Right cardiac atrium (tissue), 5 donors: ENCODE measurements around the gene ANKRD50. TPM values are rescaled to one million over a fixed set of nuclear protein-coding genes. Genes with fewer than 3 reads are reported as not detected.

Source experiments
- ATAC-seq, 2 donors: fragments of 200-7000 bp; cut with Tn5 transposase; one replicate each; pipeline versions ENCODE4 v1.8.0 to v1.9.1; 2020; ENCODE audit warnings: moderate library complexity in 2 of 2, mild to moderate bottlenecking in 1 of 2
- DNase-seq, 3 donors: peaks; one replicate each; pipeline ENCODE4 v3.0.0-alpha.2; 2020
- H3K27ac ChIP-seq: one replicate; pipeline ENCODE4 v1.5.1; 2013; ENCODE audit warnings: mild to moderate bottlenecking, low read length, control low read depth, moderate library complexity
- H3K27me3 ChIP-seq: one replicate; pipeline ENCODE4 v1.6.1; 2013; ENCODE audit not compliant: control insufficient read depth, insufficient read depth
- H3K4me1 ChIP-seq: one replicate; pipeline ENCODE4 v1.6.1; 2013; ENCODE audit warnings: low read length; ENCODE audit not compliant: control insufficient read depth, insufficient read depth
- H3K4me3 ChIP-seq: one replicate; pipeline ENCODE4 v1.5.1; 2013; ENCODE audit warnings: low read length, control low read depth
- H3K9me3 ChIP-seq: one replicate; pipeline ENCODE4 v1.6.1; 2013; ENCODE audit warnings: low read length; ENCODE audit not compliant: control insufficient read depth
- WGBS: extraction: QIAGEN DNeasy Blood & Tissue Kit; methylation state at CpG from one replicate; pipeline ENCODE4 v1.1.7; 2013; 5-methylcytosine and 5-hydroxymethylcytosine counted together
- intact Hi-C, 4 donors: fragments of 100-400 bp; cut with DNase I; formaldehyde crosslinking; loops; one replicate each; pipeline versions ENCODE4 v1.11.0 to v1.14.0; 2022 to 2023
- polyA plus RNA-seq: library from polyadenylated mRNA; stranded (reverse); fragments of 200-250 nt; gene quantifications from one replicate; pipeline ENCODE4 v1.2.3, GENCODE V29; 2013
- total RNA-seq, 4 donors: library from RNA; stranded (reverse); fragmentation: NEBNext Ultra II Directional; extraction: Animal tissue kit (Norgen Biotek cat#: 25700); gene quantifications; one replicate each; pipeline ENCODE4 v1.2.1, GENCODE V29; 2021
- donor health status: healthy with polysubstance abuse.
- donor health status: DM: no; HTN: yes; CAD: no.
- donor health status: DM: no; HTN: no; CAD: no.
- donor health status: DM: no; HTN: yes; CAD: no; lungs with severe emphysema.
- donor health status: DM: yes; HTN: yes; CAD: no.

The ANKRD50 gene
- total and polyA plus RNA-seq, 5 donors = 3.0 to 11.5 (median 10.4) TPM

- WGBS = 84% methylated on average over 1 of the region's 1 CpG
- H3K4me3 ChIP-seq = no peak overlapping the region
- H3K27me3 ChIP-seq = no peaks in the 10 kb centered on the region
- no peak overlapping the region for H3K27ac ChIP-seq
- intact Hi-C loops = no loop called here
- H3K9me3 ChIP-seq = no peaks in the 10 kb centered on the region
- ATAC-seq = no peak
- DNase-seq = no peak
- peaks cover 3% of the 10 kb centered on the region for H3K4me1 ChIP-seq
These were observed 3.8 kb downstream of the ANKRD50 start for GRCh38 chr4:124708517-124709300.

- H3K4me1 ChIP-seq = peaks cover 3% of the 10 kb centered on the region
- DNase-seq (no peak), ATAC-seq (no peak)
- no peaks in the 10 kb centered on the region for H3K27me3 ChIP-seq
- no peak overlapping the region for H3K27ac ChIP-seq
- WGBS = 77% methylated on average over 2 of the region's 2 CpGs
- no peaks in the 10 kb centered on the region for H3K9me3 ChIP-seq
- no peak overlapping the region for H3K4me3 ChIP-seq
- intact Hi-C loops = no loop called here
These were observed 7.1 kb downstream of the ANKRD50 start for GRCh38 chr4:124705393-124705792.

- ATAC-seq (no peak), DNase-seq (no peak)
- no peaks in the 10 kb centered on the region for H3K27me3 ChIP-seq
- no peak overlapping the region for H3K4me3 ChIP-seq
- no peaks in the 10 kb centered on the region for H3K4me1 ChIP-seq
- H3K9me3 ChIP-seq = no peaks in the 10 kb centered on the region
- 79% methylated on average over 6 of the region's 6 CpGs for WGBS
- intact Hi-C loops = no loop called here
- no peak overlapping the region for H3K27ac ChIP-seq
These were observed 9.4 kb downstream of the ANKRD50 start for GRCh38 chr4:124703154-124703553.

GRCh38 chr4:124697441-124697840, 15.1 kb downstream of the ANKRD50 start:
- intact Hi-C loops = no loop called here
- no peak overlapping the region for H3K4me3 ChIP-seq
- DNase-seq (no peak), ATAC-seq (no peak)
- WGBS = 99% methylated on average over 2 of the region's 2 CpGs
- H3K27ac ChIP-seq = no peak overlapping the region
- no peaks in the 10 kb centered on the region for H3K27me3 ChIP-seq
- H3K9me3 ChIP-seq = no peaks in the 10 kb centered on the region
- no peaks in the 10 kb centered on the region for H3K4me1 ChIP-seq

GRCh38 chr4:124696182-124696581, 16.4 kb downstream of the ANKRD50 start:
- no peak overlapping the region for H3K4me3 ChIP-seq
- no peaks in the 10 kb centered on the region for H3K27me3 ChIP-seq
- no peak overlapping the region for H3K27ac ChIP-seq
- no peaks in the 10 kb centered on the region for H3K9me3 ChIP-seq
- no peaks in the 10 kb centered on the region for H3K4me1 ChIP-seq
- intact Hi-C loops = no loop called here
- DNase-seq (no peak), ATAC-seq (no peak)

GRCh38 chr4:124694946-124695598, 17.5 kb downstream of the ANKRD50 start:
- Histone ChIP-seq H3K27me3 (no peaks in the 10 kb centered on the region), H3K27ac (no peak overlapping the region), H3K4me1 (no peaks in the 10 kb centered on the region), H3K4me3 (no peak overlapping the region), H3K9me3 (no peaks in the 10 kb centered on the region)
- 74% methylated on average over 6 of the region's 6 CpGs for WGBS
- intact Hi-C loops = no loop called here
- ATAC-seq = no peak
- DNase-seq = no peak

GRCh38 chr4:124694306-124694705, 18.2 kb downstream of the ANKRD50 start:
- Histone ChIP-seq H3K9me3 (no peaks in the 10 kb centered on the region), H3K27ac (no peak overlapping the region), H3K4me3 (no peak overlapping the region), H3K4me1 (no peaks in the 10 kb centered on the region), H3K27me3 (no peaks in the 10 kb centered on the region)
- ATAC-seq = no peak
- intact Hi-C loops = no loop called here
- DNase-seq = no peak

- no peaks in the 10 kb centered on the region for H3K9me3 ChIP-seq
- 62% methylated on average over 2 of the region's 2 CpGs for WGBS
These were observed 20.7 kb downstream of the ANKRD50 start for GRCh38 chr4:124691801-124692200.

GRCh38 chr4:124686279-124686678, 26.3 kb downstream of the ANKRD50 start:
- Histone ChIP-seq H3K4me1 (peaks cover 3% of the 10 kb centered on the region), H3K27ac (no peak overlapping the region), H3K27me3 (no peaks in the 10 kb centered on the region), H3K4me3 (no peak overlapping the region), H3K9me3 (no peaks in the 10 kb centered on the region)
- DNase-seq (no peak), ATAC-seq (no peak)
- intact Hi-C loops = no loop called here
- 84% methylated on average over 5 of the region's 5 CpGs for WGBS

More at GRCh38 chr4:124691801-124692200, 20.7 kb downstream of the ANKRD50 start:
- ATAC-seq (no peak), DNase-seq (peak in 1 of 3 donors; percentile 13)
- Histone ChIP-seq H3K4me1 (no peaks in the 10 kb centered on the region), H3K4me3 (no peak overlapping the region), H3K27ac (no peak overlapping the region), H3K27me3 (no peaks in the 10 kb centered on the region)
- intact Hi-C loops = no loop called here

GRCh38 chr4:124685851-124686250, 26.7 kb downstream of the ANKRD50 start:
- H3K4me3 ChIP-seq = no peak overlapping the region
- intact Hi-C loops = no loop called here
- no peaks in the 10 kb centered on the region for H3K9me3 ChIP-seq
- ATAC-seq (no peak), DNase-seq (no peak)
- H3K27ac ChIP-seq = no peak overlapping the region
- peaks cover 3% of the 10 kb centered on the region for H3K4me1 ChIP-seq
- H3K27me3 ChIP-seq = no peaks in the 10 kb centered on the region

- 88% methylated on average over 3 of the region's 3 CpGs for WGBS
- no peaks in the 10 kb centered on the region for H3K9me3 ChIP-seq
- no peak for DNase-seq
These were observed 28.2 kb downstream of the ANKRD50 start for GRCh38 chr4:124684301-124684700.

More at GRCh38 chr4:124684301-124684700, 28.2 kb downstream of the ANKRD50 start:
- ATAC-seq = no peak
- Histone ChIP-seq H3K4me1 (peaks cover 3% of the 10 kb centered on the region), H3K27me3 (no peaks in the 10 kb centered on the region), H3K27ac (no peak overlapping the region), H3K4me3 (no peak overlapping the region)
- intact Hi-C loops = no loop called here
